ENCODE results near the gene DGKQ. TPM values are rescaled to one million over a fixed set of nuclear protein-coding genes. Genes with fewer than 3 reads are reported as not detected.

DGKQ gene
- total and polyA plus RNA-seq, 2 donors (not counting 3 experiments of a cell fraction or from before 2014, with no cell fraction given), result 15.8 to 20.2 TPM

GRCh38 chr4:965048-965765, 8.2 kb downstream of the DGKQ start:
- Histone ChIP-seq H3K27ac (ENCODE audit: insufficient read depth, low read depth, low read length) (no peak overlapping the region), H3K4me3 (replicated peaks in 1 of 3; ENCODE audit: insufficient read depth in 1 of 3, low read depth in 1 of 3, low read length in 3 of 3) (no peak overlapping the region), H3K4me2 (ENCODE audit: insufficient read depth, low read length) (no peak overlapping the region), H3K36me3 (ENCODE audit: control insufficient read depth in 2 of 2, extremely low read depth in 1 of 2, insufficient read depth in 2 of 2, low read length in 2 of 2) (peaks cover 0 to 26% of the 10 kb centered on the region in 2 experiments), H3K79me2 (ENCODE audit: control insufficient read depth, insufficient read depth, low read length) (no peaks in the 10 kb centered on the region), H3K4me1 (ENCODE audit: control insufficient read depth, extremely low read depth, insufficient read depth, low read length) (no peaks in the 10 kb centered on the region), H3K9ac (replicated peaks; ENCODE audit: extremely low read depth, insufficient read depth, low read length) (no peak overlapping the region), H4K20me1 (replicated peaks; ENCODE audit: control insufficient read depth, extremely low read depth, insufficient read depth, low read length) (no peaks in the 10 kb centered on the region), H3K27me3 (ENCODE audit: control insufficient read depth in 2 of 2, insufficient read depth in 2 of 2, low read length in 2 of 2) (no peaks in the 10 kb centered on the region), H3K9me3 (replicated peaks; ENCODE audit: control insufficient read depth, insufficient read depth, low read length) (no peaks in the 10 kb centered on the region), H3K9me1 (replicated peaks; ENCODE audit: control insufficient read depth, extremely low read depth, insufficient read depth, low read length) (no peaks in the 10 kb centered on the region), H2AFZ (ENCODE audit: low read depth, low read length) (no peak overlapping the region)
- FAIRE-seq (no peak), DNase-seq (ENCODE audit: low read depth, low spot score) (no peak)
- CTCF ChIA-PET, result no interaction called here
- dilution Hi-C loops (cut with MboI; ENCODE audit: extremely low pct_ligation_motif_present, low sequenced_read_pairs), result no loop called here
- no TSS peak for BruUV-seq (replicated peaks)
- POLR2A ChIA-PET, result no interaction called here
- TF ChIP-seq CTCF (IDR thresholded peaks at IDR 0.05; ENCODE audit: extremely low read depth in 1 of 2, insufficient read depth in 1 of 2, low read depth in 1 of 2, low read length in 2 of 2), result no peak
- no peak for TF ChIP-seq GATA2 (IDR thresholded peaks at IDR 0.05; ENCODE audit: insufficient read depth, insufficient read length, low read depth, low read length)
- TF ChIP-seq FOS (IDR thresholded peaks at IDR 0.05; ENCODE audit: borderline replicate concordance, insufficient read depth, low read length), result no peak
- no peak for TF ChIP-seq JUN (IDR thresholded peaks at IDR 0.05; ENCODE audit: borderline replicate concordance, insufficient read depth, insufficient read length, low read depth)
- no peak for TF ChIP-seq POLR2A (IDR thresholded peaks at IDR 0.05; ENCODE audit: low read depth, low read length)
- no peak for TF ChIP-seq POLR2AphosphoS5 (IDR thresholded peaks at IDR 0.05; ENCODE audit: insufficient read depth, low read depth, low read length)
- TF ChIP-seq MAX (IDR thresholded peaks at IDR 0.05; ENCODE audit: insufficient read depth, insufficient read length), result no peak
- TF ChIP-seq EZH2 (IDR thresholded peaks at IDR 0.05; ENCODE audit: borderline replicate concordance, low read depth, low read length, severe bottlenecking), result no peak
- TF ChIP-seq MYC (IDR thresholded peaks at IDR 0.05; ENCODE audit: low read depth, low read length), result no peak
- intact Hi-C loops (cut with micrococcal nuclease), result no loop called here

All from endothelial cell of umbilical vein (primary cell).